H9 (cell line): Measurements from ENCODE around the gene MESP1. TPM values are rescaled to one million over a fixed set of nuclear protein-coding genes. Genes with fewer than 3 reads are reported as not detected.

Experiments
- DNase-seq: peaks from one replicate; pipeline ENCODE4 v3.0.0-alpha.2; 2017
- H2AFZ ChIP-seq: one replicate; pipeline ENCODE4 v1.6.1; 2013; ENCODE audit warnings: mild to moderate bottlenecking, low read length, control low read depth, moderate library complexity
- H2AK5ac ChIP-seq: 2 replicates; pipeline ENCODE4 v1.6.1; 2013; ENCODE audit warnings: low read length, control low read depth, mixed read lengths; ENCODE audit not compliant: insufficient read length
- H2BK120ac ChIP-seq: one replicate; pipeline ENCODE4 v1.6.1; 2013; ENCODE audit warnings: low read depth, mild to moderate bottlenecking, low read length, control low read depth, inconsistent platforms; ENCODE audit not compliant: poor library complexity, severe bottlenecking
- H2BK12ac ChIP-seq: 2 replicates; pipeline ENCODE4 v1.6.1; 2013; ENCODE audit warnings: low read length, control low read depth, mixed read lengths, low read depth; ENCODE audit not compliant: insufficient read length
- H2BK15ac ChIP-seq: 2 replicates; pipeline ENCODE4 v1.6.1; 2013; ENCODE audit warnings: low read depth, low read length, control low read depth
- H2BK20ac ChIP-seq: one replicate; pipeline ENCODE4 v1.6.1; 2013; ENCODE audit warnings: low read depth, mild to moderate bottlenecking, low read length, control low read depth, inconsistent platforms; ENCODE audit not compliant: poor library complexity, severe bottlenecking
- H2BK5ac ChIP-seq: 2 replicates; pipeline ENCODE4 v1.6.1; 2013; ENCODE audit warnings: low read length, control low read depth, mixed read lengths; ENCODE audit not compliant: insufficient read length
- H3K14ac ChIP-seq: 2 replicates; pipeline ENCODE4 v1.6.1; 2013; ENCODE audit warnings: low read length, control low read depth; ENCODE audit not compliant: insufficient read depth
- H3K18ac ChIP-seq: 2 replicates; pipeline ENCODE4 v1.6.1; 2013; ENCODE audit warnings: low read depth, mild to moderate bottlenecking, mixed read lengths, low read length, control low read depth; ENCODE audit not compliant: insufficient read length
- H3K23ac ChIP-seq: 2 replicates; pipeline ENCODE4 v1.6.1; 2013; ENCODE audit warnings: low read length, control low read depth, mixed read lengths, low read depth; ENCODE audit not compliant: insufficient read length
- H3K23me2 ChIP-seq: 2 replicates; pipeline ENCODE4 v1.6.1; 2013; ENCODE audit warnings: low read depth, mild to moderate bottlenecking, mixed read lengths, low read length, control low read depth; ENCODE audit not compliant: insufficient read length, poor library complexity, severe bottlenecking
- H3K27ac ChIP-seq: 2 replicates; pipeline ENCODE4 v1.5.1; 2013; ENCODE audit warnings: low read length, control low read depth, mixed read lengths, low read depth; ENCODE audit not compliant: insufficient read length
- H3K27me3 ChIP-seq: 2 replicates; pipeline ENCODE4 v1.6.1; 2013; ENCODE audit warnings: low read length, control low read depth, inconsistent platforms; ENCODE audit not compliant: insufficient read depth
- H3K4ac ChIP-seq: 2 replicates; pipeline ENCODE4 v1.6.1; 2013; ENCODE audit warnings: low read depth, mild to moderate bottlenecking, control low read depth, inconsistent platforms, low read length, moderate library complexity
- H3K4me1 ChIP-seq: 2 replicates; pipeline ENCODE4 v1.6.1; 2013; ENCODE audit warnings: low read length, control low read depth, inconsistent platforms; ENCODE audit not compliant: insufficient read depth
- H3K4me2 ChIP-seq: 2 replicates; pipeline ENCODE4 v1.6.1; 2013; ENCODE audit warnings: low read length, control low read depth, mixed read lengths; ENCODE audit not compliant: insufficient read length, insufficient read depth
- H3K56ac ChIP-seq: 2 replicates; pipeline ENCODE4 v1.6.1; 2013; ENCODE audit warnings: low read depth, mild to moderate bottlenecking, mixed read lengths, low read length, control low read depth; ENCODE audit not compliant: insufficient read length
- H3K79me1 ChIP-seq: 2 replicates; pipeline ENCODE4 v1.6.1; 2013; ENCODE audit warnings: low read depth, mild to moderate bottlenecking, moderate library complexity, low read length, control low read depth, inconsistent platforms; ENCODE audit not compliant: insufficient read depth, poor library complexity, severe bottlenecking
- H3K79me2 ChIP-seq: 2 replicates; pipeline ENCODE4 v1.6.1; 2013; ENCODE audit warnings: low read length, control low read depth, inconsistent platforms; ENCODE audit not compliant: insufficient read depth
- H3K9ac ChIP-seq: 2 replicates; pipeline ENCODE4 v1.6.1; 2013; ENCODE audit warnings: low read length, control low read depth, mixed read lengths; ENCODE audit not compliant: insufficient read length; ENCODE audit errors: extremely low read depth
- H3K9me3 ChIP-seq: one replicate; pipeline ENCODE4 v1.6.1; 2013; ENCODE audit warnings: low read depth, low read length, inconsistent platforms; ENCODE audit not compliant: control insufficient read depth
- H3T11ph ChIP-seq: one replicate; pipeline ENCODE4 v1.6.1; 2013; ENCODE audit warnings: mild to moderate bottlenecking, low read length, control low read depth, inconsistent platforms
- H4K20me1 ChIP-seq: one replicate; pipeline ENCODE4 v1.6.1; 2013; ENCODE audit not compliant: control insufficient read depth, insufficient read length, insufficient read depth
- H4K5ac ChIP-seq: 2 replicates; pipeline ENCODE4 v1.6.1; 2013; ENCODE audit warnings: low read depth, mild to moderate bottlenecking, mixed read lengths, low read length, control low read depth; ENCODE audit not compliant: insufficient read length
- H4K8ac ChIP-seq: replicated peaks from 2 replicates; pipeline ENCODE4 v1.6.1; 2013; ENCODE audit warnings: low read length, control low read depth, mixed read lengths, low read depth; ENCODE audit not compliant: insufficient read length
- H4K91ac ChIP-seq: 2 replicates; pipeline ENCODE4 v1.6.1; 2013; ENCODE audit warnings: low read depth, mild to moderate bottlenecking, moderate library complexity, mixed read lengths, low read length, control low read depth; ENCODE audit not compliant: insufficient read length
- H3K27ac Mint-ChIP-seq, 3 experiments: 2 replicates in 2 of 3; 3 replicates in 1 of 3; pipeline ENCODE4 v1.8.0; 2020 to 2021; ENCODE audit warnings: mixed read lengths in 3 of 3, mild to moderate bottlenecking in 1 of 3, moderate library complexity in 1 of 3
- H3K27me3 Mint-ChIP-seq: 2 replicates; pipeline ENCODE4 v1.8.0; 2021; ENCODE audit warnings: low read depth, mild to moderate bottlenecking, moderate library complexity, mixed read lengths
- H3K36me3 Mint-ChIP-seq, 3 experiments: 2 replicates in 2 of 3; 3 replicates in 1 of 3; pipeline ENCODE4 v1.8.0; 2020 to 2021; ENCODE audit warnings: low read depth in 3 of 3, mixed read lengths in 3 of 3; ENCODE audit not compliant: insufficient read depth in 1 of 3
- H3K4me1 Mint-ChIP-seq, 2 experiments: 2 replicates each; pipeline ENCODE4 v1.8.0; 2020; ENCODE audit warnings: mixed read lengths in 2 of 2
- H3K4me3 Mint-ChIP-seq, 2 experiments: 2 replicates in 1 of 2; 3 replicates in 1 of 2; pipeline ENCODE4 v1.8.0; 2020 to 2021; ENCODE audit warnings: mild to moderate bottlenecking in 2 of 2, mixed read lengths in 2 of 2, moderate library complexity in 1 of 2
- H3K9me3 Mint-ChIP-seq, 2 experiments: 2 replicates in 1 of 2; 3 replicates in 1 of 2; pipeline ENCODE4 v1.8.0; 2020; ENCODE audit warnings: mild to moderate bottlenecking in 2 of 2, mixed read lengths in 2 of 2, moderate library complexity in 1 of 2
- WGBS: extraction: QIAGEN DNeasy Blood & Tissue Kit; methylation state at CpG from one replicate; pipeline ENCODE4 v1.1.7; 2013; ENCODE audit warnings: missing lambda C conversion rate, low lambda C conversion rate, mixed read lengths; ENCODE audit not compliant: insufficient read length; ENCODE audit errors: extremely low coverage; 5-methylcytosine and 5-hydroxymethylcytosine counted together
- total RNA-seq: library from RNA; stranded (reverse); gene quantifications from 2 replicates; pipeline ENCODE4 v1.2.1, GENCODE V29; 2021
- TF ChIP-seq, protein P1 (sequence below): fragments of 200-600 bp; sonication (generic); conservative IDR thresholded peaks from 3 replicates; pipeline ENCODE4 v1.8.0; 2021; ENCODE audit warnings: antibody characterized with exemption, mild to moderate bottlenecking

The MESP1 gene
- total RNA-seq, 1 experiment from 2014 or later: not detected

DNA sequence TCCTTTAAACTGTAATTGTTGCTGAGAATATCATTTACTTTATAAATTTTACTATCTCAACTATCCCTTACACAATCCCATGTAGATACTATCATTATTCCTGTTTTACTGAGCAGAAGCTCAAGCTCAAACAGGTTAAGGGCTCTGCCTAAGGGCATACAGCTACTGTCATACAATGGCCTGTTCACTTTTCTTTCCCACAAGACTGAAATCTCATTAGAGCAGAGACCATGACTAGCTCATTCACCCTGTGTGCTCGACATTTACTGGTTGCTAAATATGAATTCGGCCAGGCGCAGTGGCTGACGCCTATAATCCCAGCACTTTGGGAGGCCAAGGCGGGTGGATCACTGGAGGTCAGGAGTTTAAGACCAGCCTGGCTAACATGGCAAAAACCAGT is 23.4 kb upstream of the MESP1 start:
- Mint-ChIP-seq H3K4me3 (no peak overlapping the region), H3K27me3 (peaks cover 48% of the 10 kb centered on the region), H3K36me3 (no peaks in the 10 kb centered on the region), H3K27ac (no peak overlapping the region), H3K4me1 (peaks cover 0 to 3% of the 10 kb centered on the region in 2 experiments; a peak in 1 of 4 replicates), H3K9me3 (no peaks in the 10 kb centered on the region)
- Histone ChIP-seq H2BK12ac (no peak overlapping the region), H4K20me1 (no peaks in the 10 kb centered on the region), H3T11ph (no peak overlapping the region), H3K27ac (no peak overlapping the region), H4K5ac (no peak overlapping the region), H3K4ac (no peak overlapping the region), H4K8ac (no peak overlapping the region), H3K18ac (no peak overlapping the region), H3K14ac (no peak overlapping the region), H3K79me1 (no peaks in the 10 kb centered on the region), H2AFZ (no peak overlapping the region), H4K91ac (no peak overlapping the region), H3K9me3 (no peaks in the 10 kb centered on the region), H3K79me2 (no peaks in the 10 kb centered on the region), H3K4me2 (no peak overlapping the region), H2BK15ac (no peak overlapping the region), H2BK20ac (no peak overlapping the region), H3K9ac (no peak overlapping the region), H3K4me1 (no peaks in the 10 kb centered on the region), H2AK5ac (no peak overlapping the region), H2BK5ac (no peak overlapping the region), H3K23ac (no peak overlapping the region), H3K23me2 (peaks cover 4% of the 10 kb centered on the region), H3K27me3 (peaks cover 7% of the 10 kb centered on the region; the same call in 1 of the 2 replicates), H2BK120ac (no peak overlapping the region), H3K56ac (no peak overlapping the region)
- no CpG with 5 or more reads among the region's 5 CpGs for WGBS
- DNase-seq: no peak
- TF ChIP-seq, protein P1, sequence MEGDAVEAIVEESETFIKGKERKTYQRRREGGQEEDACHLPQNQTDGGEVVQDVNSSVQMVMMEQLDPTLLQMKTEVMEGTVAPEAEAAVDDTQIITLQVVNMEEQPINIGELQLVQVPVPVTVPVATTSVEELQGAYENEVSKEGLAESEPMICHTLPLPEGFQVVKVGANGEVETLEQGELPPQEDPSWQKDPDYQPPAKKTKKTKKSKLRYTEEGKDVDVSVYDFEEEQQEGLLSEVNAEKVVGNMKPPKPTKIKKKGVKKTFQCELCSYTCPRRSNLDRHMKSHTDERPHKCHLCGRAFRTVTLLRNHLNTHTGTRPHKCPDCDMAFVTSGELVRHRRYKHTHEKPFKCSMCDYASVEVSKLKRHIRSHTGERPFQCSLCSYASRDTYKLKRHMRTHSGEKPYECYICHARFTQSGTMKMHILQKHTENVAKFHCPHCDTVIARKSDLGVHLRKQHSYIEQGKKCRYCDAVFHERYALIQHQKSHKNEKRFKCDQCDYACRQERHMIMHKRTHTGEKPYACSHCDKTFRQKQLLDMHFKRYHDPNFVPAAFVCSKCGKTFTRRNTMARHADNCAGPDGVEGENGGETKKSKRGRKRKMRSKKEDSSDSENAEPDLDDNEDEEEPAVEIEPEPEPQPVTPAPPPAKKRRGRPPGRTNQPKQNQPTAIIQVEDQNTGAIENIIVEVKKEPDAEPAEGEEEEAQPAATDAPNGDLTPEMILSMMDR: no peak
